Measurements from ENCODE around the gene ASB1.

ASB1 gene

DNA sequence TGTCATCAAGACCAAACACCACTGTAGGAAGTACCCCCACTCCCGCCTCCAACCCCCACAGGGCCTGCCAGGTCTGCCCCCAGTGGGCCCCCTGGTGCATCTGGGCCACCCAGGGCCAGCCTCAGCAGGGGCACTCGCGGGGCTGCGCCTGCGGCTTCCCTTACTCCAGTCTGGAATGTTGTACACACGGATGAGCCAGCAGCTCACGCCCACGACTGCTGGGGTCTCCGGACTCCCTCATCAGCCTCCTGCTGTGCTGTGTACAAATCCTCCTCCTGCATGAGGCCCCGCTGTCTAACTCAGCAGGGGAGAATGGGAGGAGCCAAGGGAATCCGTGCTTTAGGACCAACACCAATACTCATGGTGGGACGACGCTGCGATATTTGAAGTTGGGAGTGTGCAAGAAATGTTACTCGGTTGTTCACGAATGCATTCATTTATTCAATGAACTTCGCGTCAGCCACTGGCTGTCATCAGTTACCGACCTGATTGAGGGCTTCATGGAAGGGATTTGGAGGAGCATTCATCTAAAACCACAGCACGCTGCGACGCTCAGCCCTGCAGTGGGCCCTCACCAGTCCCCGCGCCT lies 654 bp upstream of the ASB1 start (continued):
- TF ChIP-seq, protein P1, sequence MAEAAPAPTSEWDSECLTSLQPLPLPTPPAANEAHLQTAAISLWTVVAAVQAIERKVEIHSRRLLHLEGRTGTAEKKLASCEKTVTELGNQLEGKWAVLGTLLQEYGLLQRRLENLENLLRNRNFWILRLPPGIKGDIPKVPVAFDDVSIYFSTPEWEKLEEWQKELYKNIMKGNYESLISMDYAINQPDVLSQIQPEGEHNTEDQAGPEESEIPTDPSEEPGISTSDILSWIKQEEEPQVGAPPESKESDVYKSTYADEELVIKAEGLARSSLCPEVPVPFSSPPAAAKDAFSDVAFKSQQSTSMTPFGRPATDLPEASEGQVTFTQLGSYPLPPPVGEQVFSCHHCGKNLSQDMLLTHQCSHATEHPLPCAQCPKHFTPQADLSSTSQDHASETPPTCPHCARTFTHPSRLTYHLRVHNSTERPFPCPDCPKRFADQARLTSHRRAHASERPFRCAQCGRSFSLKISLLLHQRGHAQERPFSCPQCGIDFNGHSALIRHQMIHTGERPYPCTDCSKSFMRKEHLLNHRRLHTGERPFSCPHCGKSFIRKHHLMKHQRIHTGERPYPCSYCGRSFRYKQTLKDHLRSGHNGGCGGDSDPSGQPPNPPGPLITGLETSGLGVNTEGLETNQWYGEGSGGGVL (tag by site-specific recombination; IDR thresholded peaks at IDR 0.05) = peak; percentile 91
- TF ChIP-seq GLIS1 (tag by site-specific recombination; IDR thresholded peaks at IDR 0.05) (peak; percentile 100), GLIS2 (tag by site-specific recombination; IDR thresholded peaks at IDR 0.05) (peak; percentile 88), ZNF585B (tag by site-specific recombination; IDR thresholded peaks at IDR 0.05) (no peak), ZBTB8A (tag by site-specific recombination; IDR thresholded peaks at IDR 0.05) (peak; percentile 31; the same call in 1 of the 2 replicates), TCF7L2 (IDR thresholded peaks at IDR 0.05; ENCODE audit: borderline replicate concordance, low read depth, low read length) (no peak), PATZ1 (tag by site-specific recombination; IDR thresholded peaks at IDR 0.05) (peak; percentile 79), ZNF530 (tag by site-specific recombination; IDR thresholded peaks at IDR 0.05; ENCODE audit: low read depth) (no peak), KLF8 (tag by site-specific recombination; IDR thresholded peaks at IDR 0.05) (no peak), EGR2 (tag by site-specific recombination; IDR thresholded peaks at IDR 0.05; ENCODE audit: low read depth) (peak; percentile 89), ZNF596 (tag by site-specific recombination; IDR thresholded peaks at IDR 0.05) (no peak), SP2 (tag by site-specific recombination; IDR thresholded peaks at IDR 0.05) (peak; percentile 58), ZNF423 (tag by site-specific recombination; IDR thresholded peaks at IDR 0.05) (peak; percentile 93), WT1 (tag by site-specific recombination; IDR thresholded peaks at IDR 0.05) (peak; percentile 86)
- TF ChIP-seq, protein P2, sequence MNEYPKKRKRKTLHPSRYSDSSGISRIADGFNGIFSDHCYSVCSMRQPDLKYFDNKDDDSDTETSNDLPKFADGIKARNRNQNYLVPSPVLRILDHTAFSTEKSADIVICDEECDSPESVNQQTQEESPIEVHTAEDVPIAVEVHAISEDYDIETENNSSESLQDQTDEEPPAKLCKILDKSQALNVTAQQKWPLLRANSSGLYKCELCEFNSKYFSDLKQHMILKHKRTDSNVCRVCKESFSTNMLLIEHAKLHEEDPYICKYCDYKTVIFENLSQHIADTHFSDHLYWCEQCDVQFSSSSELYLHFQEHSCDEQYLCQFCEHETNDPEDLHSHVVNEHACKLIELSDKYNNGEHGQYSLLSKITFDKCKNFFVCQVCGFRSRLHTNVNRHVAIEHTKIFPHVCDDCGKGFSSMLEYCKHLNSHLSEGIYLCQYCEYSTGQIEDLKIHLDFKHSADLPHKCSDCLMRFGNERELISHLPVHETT (tag by site-specific recombination; IDR thresholded peaks at IDR 0.05) = 0 out of 2 replicates have a peak, but pooled peaks have one; percentile 14
- TF ChIP-seq, protein P3, sequence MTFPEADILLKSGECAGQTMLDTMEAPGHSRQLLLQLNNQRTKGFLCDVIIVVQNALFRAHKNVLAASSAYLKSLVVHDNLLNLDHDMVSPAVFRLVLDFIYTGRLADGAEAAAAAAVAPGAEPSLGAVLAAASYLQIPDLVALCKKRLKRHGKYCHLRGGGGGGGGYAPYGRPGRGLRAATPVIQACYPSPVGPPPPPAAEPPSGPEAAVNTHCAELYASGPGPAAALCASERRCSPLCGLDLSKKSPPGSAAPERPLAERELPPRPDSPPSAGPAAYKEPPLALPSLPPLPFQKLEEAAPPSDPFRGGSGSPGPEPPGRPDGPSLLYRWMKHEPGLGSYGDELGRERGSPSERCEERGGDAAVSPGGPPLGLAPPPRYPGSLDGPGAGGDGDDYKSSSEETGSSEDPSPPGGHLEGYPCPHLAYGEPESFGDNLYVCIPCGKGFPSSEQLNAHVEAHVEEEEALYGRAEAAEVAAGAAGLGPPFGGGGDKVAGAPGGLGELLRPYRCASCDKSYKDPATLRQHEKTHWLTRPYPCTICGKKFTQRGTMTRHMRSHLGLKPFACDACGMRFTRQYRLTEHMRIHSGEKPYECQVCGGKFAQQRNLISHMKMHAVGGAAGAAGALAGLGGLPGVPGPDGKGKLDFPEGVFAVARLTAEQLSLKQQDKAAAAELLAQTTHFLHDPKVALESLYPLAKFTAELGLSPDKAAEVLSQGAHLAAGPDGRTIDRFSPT (tag by site-specific recombination; IDR thresholded peaks at IDR 0.05) = peak; percentile 82
- TF ChIP-seq, protein P4, sequence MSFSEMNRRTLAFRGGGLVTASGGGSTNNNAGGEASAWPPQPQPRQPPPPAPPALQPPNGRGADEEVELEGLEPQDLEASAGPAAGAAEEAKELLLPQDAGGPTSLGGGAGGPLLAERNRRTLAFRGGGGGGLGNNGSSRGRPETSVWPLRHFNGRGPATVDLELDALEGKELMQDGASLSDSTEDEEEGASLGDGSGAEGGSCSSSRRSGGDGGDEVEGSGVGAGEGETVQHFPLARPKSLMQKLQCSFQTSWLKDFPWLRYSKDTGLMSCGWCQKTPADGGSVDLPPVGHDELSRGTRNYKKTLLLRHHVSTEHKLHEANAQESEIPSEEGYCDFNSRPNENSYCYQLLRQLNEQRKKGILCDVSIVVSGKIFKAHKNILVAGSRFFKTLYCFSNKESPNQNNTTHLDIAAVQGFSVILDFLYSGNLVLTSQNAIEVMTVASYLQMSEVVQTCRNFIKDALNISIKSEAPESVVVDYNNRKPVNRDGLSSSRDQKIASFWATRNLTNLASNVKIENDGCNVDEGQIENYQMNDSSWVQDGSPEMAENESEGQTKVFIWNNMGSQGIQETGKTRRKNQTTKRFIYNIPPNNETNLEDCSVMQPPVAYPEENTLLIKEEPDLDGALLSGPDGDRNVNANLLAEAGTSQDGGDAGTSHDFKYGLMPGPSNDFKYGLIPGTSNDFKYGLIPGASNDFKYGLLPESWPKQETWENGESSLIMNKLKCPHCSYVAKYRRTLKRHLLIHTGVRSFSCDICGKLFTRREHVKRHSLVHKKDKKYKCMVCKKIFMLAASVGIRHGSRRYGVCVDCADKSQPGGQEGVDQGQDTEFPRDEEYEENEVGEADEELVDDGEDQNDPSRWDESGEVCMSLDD (tag by site-specific recombination; IDR thresholded peaks at IDR 0.05) = 0 out of 2 replicates have a peak, but pooled peaks have one; percentile 13
- TF ChIP-seq, protein P5, sequence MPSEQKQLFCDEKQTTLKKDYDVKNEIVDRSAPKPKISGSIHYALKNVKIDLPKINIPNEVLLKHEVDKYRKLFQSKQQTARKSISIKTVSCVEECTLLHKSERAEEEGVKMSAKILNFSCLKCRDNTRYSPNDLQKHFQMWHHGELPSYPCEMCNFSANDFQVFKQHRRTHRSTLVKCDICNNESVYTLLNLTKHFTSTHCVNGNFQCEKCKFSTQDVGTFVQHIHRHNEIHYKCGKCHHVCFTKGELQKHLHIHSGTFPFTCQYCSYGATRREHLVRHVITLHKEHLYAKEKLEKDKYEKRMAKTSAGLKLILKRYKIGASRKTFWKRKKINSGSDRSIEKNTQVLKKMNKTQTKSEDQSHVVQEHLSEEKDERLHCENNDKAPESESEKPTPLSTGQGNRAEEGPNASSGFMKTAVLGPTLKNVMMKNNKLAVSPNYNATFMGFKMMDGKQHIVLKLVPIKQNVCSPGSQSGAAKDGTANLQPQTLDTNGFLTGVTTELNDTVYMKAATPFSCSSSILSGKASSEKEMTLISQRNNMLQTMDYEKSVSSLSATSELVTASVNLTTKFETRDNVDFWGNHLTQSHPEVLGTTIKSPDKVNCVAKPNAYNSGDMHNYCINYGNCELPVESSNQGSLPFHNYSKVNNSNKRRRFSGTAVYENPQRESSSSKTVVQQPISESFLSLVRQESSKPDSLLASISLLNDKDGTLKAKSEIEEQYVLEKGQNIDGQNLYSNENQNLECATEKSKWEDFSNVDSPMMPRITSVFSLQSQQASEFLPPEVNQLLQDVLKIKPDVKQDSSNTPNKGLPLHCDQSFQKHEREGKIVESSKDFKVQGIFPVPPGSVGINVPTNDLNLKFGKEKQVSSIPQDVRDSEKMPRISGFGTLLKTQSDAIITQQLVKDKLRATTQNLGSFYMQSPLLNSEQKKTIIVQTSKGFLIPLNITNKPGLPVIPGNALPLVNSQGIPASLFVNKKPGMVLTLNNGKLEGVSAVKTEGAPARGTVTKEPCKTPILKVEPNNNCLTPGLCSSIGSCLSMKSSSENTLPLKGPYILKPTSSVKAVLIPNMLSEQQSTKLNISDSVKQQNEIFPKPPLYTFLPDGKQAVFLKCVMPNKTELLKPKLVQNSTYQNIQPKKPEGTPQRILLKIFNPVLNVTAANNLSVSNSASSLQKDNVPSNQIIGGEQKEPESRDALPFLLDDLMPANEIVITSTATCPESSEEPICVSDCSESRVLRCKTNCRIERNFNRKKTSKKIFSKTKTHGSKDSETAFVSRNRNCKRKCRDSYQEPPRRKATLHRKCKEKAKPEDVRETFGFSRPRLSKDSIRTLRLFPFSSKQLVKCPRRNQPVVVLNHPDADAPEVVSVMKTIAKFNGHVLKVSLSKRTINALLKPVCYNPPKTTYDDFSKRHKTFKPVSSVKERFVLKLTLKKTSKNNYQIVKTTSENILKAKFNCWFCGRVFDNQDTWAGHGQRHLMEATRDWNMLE (tag by site-specific recombination; conservative IDR thresholded peaks at IDR 0.05; ENCODE audit: low read depth) = no peak

Data from HEK293 (cell line).